Adrenal gland (tissue), 5 donors: Measurements from ENCODE around the gene CDCA4.

Experiments used
- CTCF ChIP-seq, 6 experiments: fragments of 450-650 bp in 4 of 6; fragments of 200-600 bp in 2 of 6; sonication (generic) in 1 of 6; IDR thresholded peaks; 1 replicate in 5 of 6; 2 replicates in 1 of 6; pipeline versions ENCODE4 v1.5.1 to v1.8.0; 2016 to 2021; ENCODE audit warnings: antibody characterized with exemption in 6 of 6, mild to moderate bottlenecking in 2 of 6, moderate library complexity in 1 of 6
- POLR2A ChIP-seq, 2 donors: fragments of 450-650 bp; IDR thresholded peaks; one replicate each; pipeline ENCODE4 v1.6.1; 2017; ENCODE audit warnings: antibody characterized with exemption in 2 of 2, mild to moderate bottlenecking in 2 of 2, moderate library complexity in 1 of 2
- donor health status: DM: no; HTN: no; CAD: no.

GRCh38 chr14:105042813-105043212, 21.9 kb upstream of the CDCA4 start:
- TF ChIP-seq CTCF (IDR thresholded peaks at IDR 0.05) (no peak), POLR2A (IDR thresholded peaks at IDR 0.05) (no peak)
